DMS53 treated with DMSO at 0.1 percent for 48 hours (cell line): Measurements from ENCODE around the gene ACVR2B.

Source experiments
- DNase-seq: peaks from one replicate; lab custom pipeline; 2025; ENCODE audit not compliant: unreplicated experiment; lab: John Stamatoyannopoulos, UW

ACVR2B gene

GRCh38 chr3:38524141-38524739 is 70.5 kb downstream of the ACVR2B start:
- DNase-seq, result no peak

GRCh38 chr3:38526792-38527191 is 73.1 kb downstream of the ACVR2B start:
- DNase-seq, result no peak

GRCh38 chr3:38528457-38528856 is 74.8 kb downstream of the ACVR2B start:
- DNase-seq, result no peak

- DNase-seq, result no peak
Observed at GRCh38 chr3:38532529-38532928, 78.8 kb downstream of the ACVR2B start.

- no peak for DNase-seq
Observed at GRCh38 chr3:38533285-38533976, 79.7 kb downstream of the ACVR2B start.

- no peak for DNase-seq
Observed at GRCh38 chr3:38534180-38534579, 80.5 kb downstream of the ACVR2B start.

- no peak for DNase-seq
Observed at GRCh38 chr3:38534604-38535003, 80.9 kb downstream of the ACVR2B start.

GRCh38 chr3:38536671-38537070 is 83.0 kb downstream of the ACVR2B start:
- no peak for DNase-seq

GRCh38 chr3:38538773-38539353 is 85.2 kb downstream of the ACVR2B start:
- no peak for DNase-seq

GRCh38 chr3:38541806-38542205 is 88.1 kb downstream of the ACVR2B start:
- DNase-seq, result no peak
